ENCODE results near the gene ADGRB3. TPM values are rescaled to one million over a fixed set of nuclear protein-coding genes. Genes with fewer than 3 reads are reported as not detected.

Gene ADGRB3
- total RNA-seq, 1 experiment from 2014 or later: 7.7 TPM

GRCh38 chr6:69303382-69303781, 668.3 kb downstream of the ADGRB3 start:
- DNase-seq (ENCODE audit: low spot score): no peak
- Histone ChIP-seq H3K9me3 (ENCODE audit: low read depth, low read length, poor library complexity, severe bottlenecking) (no peaks in the 10 kb centered on the region), H3K36me3 (ENCODE audit: insufficient read depth, low read length, poor library complexity, severe bottlenecking) (no peaks in the 10 kb centered on the region), H3K27ac (ENCODE audit: low read depth, low read length, poor library complexity, severe bottlenecking) (no peak overlapping the region), H3K4me1 (ENCODE audit: insufficient read depth, low read length, poor library complexity, severe bottlenecking) (no peaks in the 10 kb centered on the region), H3K27me3 (replicated peaks; ENCODE audit: insufficient read depth, low read depth, low read length, poor library complexity) (no peaks in the 10 kb centered on the region), H3K4me3 (ENCODE audit: low read depth, low read length, poor library complexity, severe bottlenecking) (no peak overlapping the region)
- no TSS peak for BruUV-seq (replicated peaks)
- no peak for TF ChIP-seq EZH2 (IDR thresholded peaks at IDR 0.05; ENCODE audit: borderline replicate concordance, low read depth, low read length, poor library complexity, severe bottlenecking)
- TF ChIP-seq CTCF (conservative IDR thresholded peaks at IDR 0.05; ENCODE audit: low read depth, low read length): no peak
- intact Hi-C loops (cut with micrococcal nuclease; ENCODE audit: unreplicated experiment): no loop called here
- CTCF ChIA-PET: no interaction called here
- POLR2A ChIA-PET (ENCODE audit: low non-redundant PET): no interaction called here

- intact Hi-C loops (cut with micrococcal nuclease; ENCODE audit: unreplicated experiment): no loop called here
- no TSS peak for BruUV-seq (replicated peaks)
- ChIA-PET POLR2A (ENCODE audit: low non-redundant PET) (interaction anchor here (0.7 kb wide), 1 partner anchor 1328 kb away, joined by 8 read pairs; no protein-coding TSS in a partner anchor), CTCF (no interaction called here)
- Histone ChIP-seq H3K9me3 (ENCODE audit: low read depth, low read length, poor library complexity, severe bottlenecking) (no peaks in the 10 kb centered on the region), H3K4me3 (ENCODE audit: low read depth, low read length, poor library complexity, severe bottlenecking) (no peak overlapping the region), H3K4me1 (ENCODE audit: insufficient read depth, low read length, poor library complexity, severe bottlenecking) (peaks cover 8% of the 10 kb centered on the region), H3K36me3 (ENCODE audit: insufficient read depth, low read length, poor library complexity, severe bottlenecking) (no peaks in the 10 kb centered on the region), H3K27me3 (replicated peaks; ENCODE audit: insufficient read depth, low read depth, low read length, poor library complexity) (no peaks in the 10 kb centered on the region), H3K27ac (ENCODE audit: low read depth, low read length, poor library complexity, severe bottlenecking) (no peak overlapping the region)
- DNase-seq (ENCODE audit: low spot score): no peak
- TF ChIP-seq CTCF (conservative IDR thresholded peaks at IDR 0.05; ENCODE audit: low read depth, low read length) (no peak), EZH2 (IDR thresholded peaks at IDR 0.05; ENCODE audit: borderline replicate concordance, low read depth, low read length, poor library complexity, severe bottlenecking) (no peak)
Measured at GRCh38 chr6:69305456-69305855, 670.4 kb downstream of the ADGRB3 start.

- no peaks in the 10 kb centered on the region for H3K27me3 ChIP-seq (replicated peaks; ENCODE audit: insufficient read depth, low read depth, low read length, poor library complexity)
- peaks cover 15% of the 10 kb centered on the region for H3K4me1 ChIP-seq (ENCODE audit: insufficient read depth, low read length, poor library complexity, severe bottlenecking)
- no peak overlapping the region for H3K4me3 ChIP-seq (ENCODE audit: low read depth, low read length, poor library complexity, severe bottlenecking)
- H3K9me3 ChIP-seq (ENCODE audit: low read depth, low read length, poor library complexity, severe bottlenecking): no peaks in the 10 kb centered on the region
- BruUV-seq (replicated peaks): no TSS peak
- no peak overlapping the region for H3K27ac ChIP-seq (ENCODE audit: low read depth, low read length, poor library complexity, severe bottlenecking)
- TF ChIP-seq CTCF (conservative IDR thresholded peaks at IDR 0.05; ENCODE audit: low read depth, low read length) (no peak), EZH2 (IDR thresholded peaks at IDR 0.05; ENCODE audit: borderline replicate concordance, low read depth, low read length, poor library complexity, severe bottlenecking) (no peak)
- POLR2A ChIA-PET (ENCODE audit: low non-redundant PET): no interaction called here
- intact Hi-C loops (cut with micrococcal nuclease; ENCODE audit: unreplicated experiment): no loop called here
- CTCF ChIA-PET: no interaction called here
- DNase-seq (ENCODE audit: low spot score): no peak
- H3K36me3 ChIP-seq (ENCODE audit: insufficient read depth, low read length, poor library complexity, severe bottlenecking): no peaks in the 10 kb centered on the region
Measured at GRCh38 chr6:69308584-69308983, 673.5 kb downstream of the ADGRB3 start.

All from A673 (cell line).